ENCODE results near the gene SHMT2. TPM values are rescaled to one million over a fixed set of nuclear protein-coding genes. Genes with fewer than 3 reads are reported as not detected.

SHMT2 gene
- total RNA-seq, 2 donors from 2014 or later: 47.7 to 77.5 TPM

DNA sequence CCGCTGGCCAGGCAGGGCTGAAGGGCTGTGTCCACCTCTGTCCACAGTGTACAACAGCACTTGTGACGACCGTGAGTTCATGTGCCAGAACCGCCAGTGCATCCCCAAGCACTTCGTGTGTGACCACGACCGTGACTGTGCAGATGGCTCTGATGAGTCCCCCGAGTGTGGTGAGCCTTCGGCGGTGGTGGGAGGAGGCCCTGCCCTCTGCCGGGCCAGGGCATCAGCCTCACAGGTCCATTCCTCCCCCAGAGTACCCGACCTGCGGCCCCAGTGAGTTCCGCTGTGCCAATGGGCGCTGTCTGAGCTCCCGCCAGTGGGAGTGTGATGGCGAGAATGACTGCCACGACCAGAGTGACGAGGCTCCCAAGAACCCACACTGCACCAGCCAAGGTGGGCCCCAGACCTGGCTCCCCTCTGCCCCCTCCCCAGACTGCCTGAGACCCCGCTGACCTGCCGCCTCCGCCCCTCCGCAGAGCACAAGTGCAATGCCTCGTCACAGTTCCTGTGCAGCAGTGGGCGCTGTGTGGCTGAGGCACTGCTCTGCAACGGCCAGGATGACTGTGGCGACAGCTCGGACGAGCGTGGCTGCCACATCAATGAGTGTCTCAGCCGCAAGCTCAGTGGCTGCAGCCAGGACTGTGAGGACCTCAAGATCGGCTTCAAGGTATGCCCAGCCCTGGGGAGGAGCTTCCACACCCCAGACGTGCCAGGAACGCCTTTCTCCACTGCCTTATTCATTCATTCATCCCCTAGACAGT lies 33.7 kb upstream of the SHMT2 start:
- no peak for DNase-seq
- TF ChIP-seq CTCF (IDR thresholded peaks at IDR 0.05) (no peak), POLR2A (IDR thresholded peaks at IDR 0.05) (no peak)
- H3K27ac ChIP-seq: no peak overlapping the region
- intact Hi-C loops (cut with DNase I): no loop called here
- H3K36me3 ChIP-seq (replicated peaks in 1 of 2; ENCODE audit: insufficient read depth in 1 of 2, low read depth in 2 of 2): peaks cover 0 to 2% of the 10 kb centered on the region in 2 donors
- no peaks in the 10 kb centered on the region for H3K9me3 ChIP-seq
- 81 to 83% methylated on average over 9 to 29 of the region's 34 CpGs for WGBS, 2 donors
- H3K27me3 ChIP-seq: no peaks in the 10 kb centered on the region
- no peak overlapping the region for H3K4me3 ChIP-seq
- ATAC-seq: peak; percentile 9
- H3K4me1 ChIP-seq: no peaks in the 10 kb centered on the region

DNA sequence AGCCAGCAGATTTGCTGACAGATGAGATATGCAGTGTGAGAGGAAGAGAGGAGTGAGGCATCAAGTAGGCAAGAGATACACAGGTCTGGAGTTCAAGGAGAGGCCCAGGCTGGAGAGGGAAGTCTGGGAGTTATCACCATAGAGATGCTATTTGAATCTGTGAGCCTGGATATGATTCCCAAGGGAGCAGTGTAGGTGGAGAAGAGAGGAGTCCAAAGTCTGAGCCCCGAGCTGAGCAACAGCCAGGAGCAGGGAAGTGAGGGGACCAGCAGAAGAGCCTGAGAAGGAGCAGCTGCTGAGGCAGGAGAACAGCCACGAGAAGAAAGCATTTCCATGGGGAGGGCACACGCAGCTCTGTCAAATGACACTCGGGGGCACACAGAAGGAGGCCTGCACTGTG lies 33.1 kb upstream of the SHMT2 start:
- Histone ChIP-seq H3K27ac (no peak overlapping the region), H3K9me3 (no peaks in the 10 kb centered on the region), H3K27me3 (no peaks in the 10 kb centered on the region), H3K36me3 (replicated peaks in 1 of 2; ENCODE audit: insufficient read depth in 1 of 2, low read depth in 2 of 2) (peaks cover 0 to 2% of the 10 kb centered on the region in 2 donors), H3K4me3 (no peak overlapping the region), H3K4me1 (no peaks in the 10 kb centered on the region)
- ATAC-seq (no peak), DNase-seq (no peak)
- intact Hi-C loops (cut with DNase I): no loop called here
- TF ChIP-seq POLR2A (IDR thresholded peaks at IDR 0.05) (no peak), CTCF (IDR thresholded peaks at IDR 0.05) (no peak)
- WGBS, 2 donors: 59 to 60% methylated on average over 4 of the region's 4 CpGs

- no peaks in the 10 kb centered on the region for H3K9me3 ChIP-seq
- no peak for TF ChIP-seq POLR2A (IDR thresholded peaks at IDR 0.05)
- no peak for TF ChIP-seq CTCF (IDR thresholded peaks at IDR 0.05)
- no peaks in the 10 kb centered on the region for H3K4me1 ChIP-seq
- H3K27me3 ChIP-seq: no peaks in the 10 kb centered on the region
- WGBS, 2 donors: 83 to 93% methylated on average over 5 to 22 of the region's 22 CpGs
- ATAC-seq: no peak
- intact Hi-C loops (cut with DNase I): no loop called here
- peaks cover 0 to 2% of the 10 kb centered on the region in 2 donors for H3K36me3 ChIP-seq (replicated peaks in 1 of 2; ENCODE audit: insufficient read depth in 1 of 2, low read depth in 2 of 2)
- no peak overlapping the region for H3K27ac ChIP-seq
- no peak for DNase-seq
- no peak overlapping the region for H3K4me3 ChIP-seq
Measured at GRCh38 chr12:57196956-57197355, 32.6 kb upstream of the SHMT2 start.

GRCh38 chr12:57198329-57198728 lies 31.2 kb upstream of the SHMT2 start:
- no peaks in the 10 kb centered on the region for H3K27me3 ChIP-seq
- H3K27ac ChIP-seq: no peak overlapping the region
- intact Hi-C loops (cut with DNase I): no loop called here
- no peaks in the 10 kb centered on the region for H3K4me1 ChIP-seq
- H3K4me3 ChIP-seq: no peak overlapping the region
- WGBS, 2 donors: 88 to 95% methylated on average over 10 to 16 of the region's 17 CpGs
- no peaks in the 10 kb centered on the region for H3K9me3 ChIP-seq
- TF ChIP-seq POLR2A (IDR thresholded peaks at IDR 0.05) (no peak), CTCF (IDR thresholded peaks at IDR 0.05) (no peak)
- no peak for ATAC-seq
- peaks cover 0 to 2% of the 10 kb centered on the region in 2 donors for H3K36me3 ChIP-seq (replicated peaks in 1 of 2; ENCODE audit: insufficient read depth in 1 of 2, low read depth in 2 of 2)
- DNase-seq: no peak

DNA sequence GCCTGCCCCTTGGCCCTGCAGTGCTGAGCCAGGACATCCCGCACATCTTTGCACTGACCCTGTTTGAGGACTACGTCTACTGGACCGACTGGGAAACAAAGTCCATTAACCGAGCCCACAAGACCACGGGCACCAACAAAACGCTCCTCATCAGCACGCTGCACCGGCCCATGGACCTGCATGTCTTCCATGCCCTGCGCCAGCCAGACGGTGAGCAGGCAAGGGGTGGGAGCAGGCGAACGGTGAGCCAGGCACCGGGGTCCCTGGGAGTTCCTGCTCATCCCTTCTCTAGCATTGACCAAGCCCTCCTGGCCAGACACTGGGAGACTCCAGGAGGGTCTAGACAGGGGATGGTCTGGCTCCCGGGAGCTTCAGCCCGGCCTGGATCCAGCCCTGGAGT lies 30.3 kb upstream of the SHMT2 start:
- Histone ChIP-seq H3K36me3 (replicated peaks in 1 of 2; ENCODE audit: insufficient read depth in 1 of 2, low read depth in 2 of 2) (peaks cover 0 to 2% of the 10 kb centered on the region in 2 donors), H3K27ac (no peak overlapping the region), H3K4me1 (no peaks in the 10 kb centered on the region), H3K27me3 (no peaks in the 10 kb centered on the region), H3K9me3 (no peaks in the 10 kb centered on the region), H3K4me3 (no peak overlapping the region)
- ATAC-seq (no peak), DNase-seq (no peak)
- intact Hi-C loops (cut with DNase I): no loop called here
- TF ChIP-seq CTCF (IDR thresholded peaks at IDR 0.05): no peak
- no peak for TF ChIP-seq POLR2A (IDR thresholded peaks at IDR 0.05)
- WGBS, 2 donors: 75 to 83% methylated on average over 12 to 15 of the region's 15 CpGs
